SKM-1 (cell line): ENCODE measurements around the gene MTFR1L.

ENCODE experiments used
- DNase-seq: peaks from one replicate; lab custom pipeline; 2025; ENCODE audit not compliant: unreplicated experiment; lab: John Stamatoyannopoulos, UW

The MTFR1L gene

GRCh38 chr1:25819491-25820246, at the start of gene MTFR1L:
Gene MTFR1L (plus strand): TSS chr1:25819954. CDS start chr1:25823105, 3,151 bp downstream.
- peak; percentile 78 for DNase-seq

- DNase-seq, result no peak
Observed at GRCh38 chr1:25770541-25771220, 49.1 kb upstream of the MTFR1L start.

- DNase-seq, result no peak
Observed at GRCh38 chr1:25771221-25772114, 48.3 kb upstream of the MTFR1L start.

GRCh38 chr1:25772164-25772563, 47.6 kb upstream of the MTFR1L start:
- no peak for DNase-seq

GRCh38 chr1:25772692-25773245, 47.0 kb upstream of the MTFR1L start:
- no peak for DNase-seq

- DNase-seq, result no peak
Observed at GRCh38 chr1:25773441-25774125, 46.2 kb upstream of the MTFR1L start.

- no peak for DNase-seq
Observed at GRCh38 chr1:25774206-25774803, 45.4 kb upstream of the MTFR1L start.

GRCh38 chr1:25774921-25775771, 44.6 kb upstream of the MTFR1L start:
- DNase-seq, result no peak

GRCh38 chr1:25779388-25779787, 40.4 kb upstream of the MTFR1L start:
- DNase-seq, result no peak

- DNase-seq, result no peak
Observed at GRCh38 chr1:25779894-25780293, 39.9 kb upstream of the MTFR1L start.

- DNase-seq, result no peak
Observed at GRCh38 chr1:25780318-25781129, 39.2 kb upstream of the MTFR1L start.

- DNase-seq, result no peak
Observed at GRCh38 chr1:25781130-25781433, 38.7 kb upstream of the MTFR1L start.

GRCh38 chr1:25782608-25783201, 37.0 kb upstream of the MTFR1L start:
- no peak for DNase-seq

- no peak for DNase-seq
Observed at GRCh38 chr1:25784575-25785051, 35.1 kb upstream of the MTFR1L start.

GRCh38 chr1:25785333-25786067, 34.3 kb upstream of the MTFR1L start:
- DNase-seq, result no peak

- DNase-seq, result no peak
Observed at GRCh38 chr1:25786887-25787759, 32.6 kb upstream of the MTFR1L start.
